ENCODE measurements around the gene CNTN4. TPM values are rescaled to one million over a fixed set of nuclear protein-coding genes. Genes with fewer than 3 reads are reported as not detected.

Gene CNTN4
- total RNA-seq, 3 donors from 2014 or later (not counting 1 experiment from before 2014, with no cell fraction given): not detected

- no peaks in the 10 kb centered on the region for H3K36me3 ChIP-seq (ENCODE audit: control insufficient read depth, insufficient read depth, low read length)
Measured at GRCh38 chr3:2851835-2852234, 753.2 kb downstream of the CNTN4 start.

GRCh38 chr3:2853651-2854050 lies 755.0 kb downstream of the CNTN4 start:
- no peaks in the 10 kb centered on the region for H3K9me3 Mint-ChIP-seq
- Histone ChIP-seq H3K4me3 (ENCODE audit: low read length) (no peak overlapping the region), H3K36me3 (ENCODE audit: control insufficient read depth, insufficient read depth, low read length) (no peaks in the 10 kb centered on the region), H3K9me3 (ENCODE audit: control insufficient read depth, insufficient read depth, low read length) (no peaks in the 10 kb centered on the region), H3K4me1 (ENCODE audit: control insufficient read depth, insufficient read depth, low read length) (peaks cover 11% of the 10 kb centered on the region), H3K27me3 (ENCODE audit: control insufficient read depth, insufficient read depth, low read length) (no peaks in the 10 kb centered on the region), H3K27ac (ENCODE audit: low read length) (no peak overlapping the region)
- H3K27ac Mint-ChIP-seq: no peak overlapping the region
- DNase-seq: no peak
- no peak for ATAC-seq
- H3K27me3 Mint-ChIP-seq (ENCODE audit: low read depth in 2 of 2): no peaks in the 10 kb centered on the region
- H3K4me1 Mint-ChIP-seq: peaks cover 17 to 19% of the 10 kb centered on the region in 2 donors
- intact Hi-C loops (cut with micrococcal nuclease): no loop called here
- 77% methylated on average over 5 of the region's 5 CpGs for WGBS (ENCODE audit: insufficient coverage)
- no peak overlapping the region for H3K4me3 Mint-ChIP-seq
- TF ChIP-seq CTCF (IDR thresholded peaks at IDR 0.05): no peak
- no peaks in the 10 kb centered on the region for H3K36me3 Mint-ChIP-seq

More at GRCh38 chr3:2851835-2852234, 753.2 kb downstream of the CNTN4 start:
- H3K27me3 Mint-ChIP-seq (ENCODE audit: low read depth in 2 of 2): peaks cover 0 to 3% of the 10 kb centered on the region in 2 donors
- H3K27ac Mint-ChIP-seq: no peak overlapping the region
- ATAC-seq (no peak), DNase-seq (no peak)
- no peaks in the 10 kb centered on the region for H3K9me3 Mint-ChIP-seq
- no peak overlapping the region for H3K4me3 Mint-ChIP-seq
- Histone ChIP-seq H3K4me3 (ENCODE audit: low read length) (no peak overlapping the region), H3K27me3 (ENCODE audit: control insufficient read depth, insufficient read depth, low read length) (no peaks in the 10 kb centered on the region), H3K27ac (ENCODE audit: low read length) (no peak overlapping the region), H3K9me3 (ENCODE audit: control insufficient read depth, insufficient read depth, low read length) (no peaks in the 10 kb centered on the region), H3K4me1 (ENCODE audit: control insufficient read depth, insufficient read depth, low read length) (peaks cover 9% of the 10 kb centered on the region)
- intact Hi-C loops (cut with micrococcal nuclease): no loop called here
- TF ChIP-seq CTCF (IDR thresholded peaks at IDR 0.05): no peak
- H3K36me3 Mint-ChIP-seq: no peaks in the 10 kb centered on the region
- no CpG with 5 or more reads among the region's 1 CpG for WGBS (ENCODE audit: insufficient coverage)
- peaks cover 17 to 18% of the 10 kb centered on the region in 2 donors for H3K4me1 Mint-ChIP-seq

- Histone ChIP-seq H3K4me3 (ENCODE audit: low read length) (no peak overlapping the region), H3K27me3 (ENCODE audit: control insufficient read depth, insufficient read depth, low read length) (no peaks in the 10 kb centered on the region), H3K36me3 (ENCODE audit: control insufficient read depth, insufficient read depth, low read length) (no peaks in the 10 kb centered on the region), H3K27ac (ENCODE audit: low read length) (peak overlapping the region; percentile 52), H3K9me3 (ENCODE audit: control insufficient read depth, insufficient read depth, low read length) (no peaks in the 10 kb centered on the region), H3K4me1 (ENCODE audit: control insufficient read depth, insufficient read depth, low read length) (peaks cover 11% of the 10 kb centered on the region)
- H3K4me3 Mint-ChIP-seq: peak overlapping the region; percentile 55
- no peaks in the 10 kb centered on the region for H3K36me3 Mint-ChIP-seq
- peak overlapping the region; percentile 81 to 84 for H3K27ac Mint-ChIP-seq
- H3K4me1 Mint-ChIP-seq: peaks cover 17 to 19% of the 10 kb centered on the region in 2 donors
- H3K27me3 Mint-ChIP-seq (ENCODE audit: low read depth in 2 of 2): no peaks in the 10 kb centered on the region
- DNase-seq: peak in 1 of 2 donors; percentile 40
- no peak for TF ChIP-seq CTCF (IDR thresholded peaks at IDR 0.05)
- 28% methylated on average over 10 of the region's 12 CpGs for WGBS (ENCODE audit: insufficient coverage)
- intact Hi-C loops (cut with micrococcal nuclease): no loop called here
- ATAC-seq: peak; percentile 44 to 77 (median 70)
- no peaks in the 10 kb centered on the region for H3K9me3 Mint-ChIP-seq
Measured at GRCh38 chr3:2856138-2857133, 757.8 kb downstream of the CNTN4 start.
